ENCODE measurements around the gene NDUFC2.

DNA sequence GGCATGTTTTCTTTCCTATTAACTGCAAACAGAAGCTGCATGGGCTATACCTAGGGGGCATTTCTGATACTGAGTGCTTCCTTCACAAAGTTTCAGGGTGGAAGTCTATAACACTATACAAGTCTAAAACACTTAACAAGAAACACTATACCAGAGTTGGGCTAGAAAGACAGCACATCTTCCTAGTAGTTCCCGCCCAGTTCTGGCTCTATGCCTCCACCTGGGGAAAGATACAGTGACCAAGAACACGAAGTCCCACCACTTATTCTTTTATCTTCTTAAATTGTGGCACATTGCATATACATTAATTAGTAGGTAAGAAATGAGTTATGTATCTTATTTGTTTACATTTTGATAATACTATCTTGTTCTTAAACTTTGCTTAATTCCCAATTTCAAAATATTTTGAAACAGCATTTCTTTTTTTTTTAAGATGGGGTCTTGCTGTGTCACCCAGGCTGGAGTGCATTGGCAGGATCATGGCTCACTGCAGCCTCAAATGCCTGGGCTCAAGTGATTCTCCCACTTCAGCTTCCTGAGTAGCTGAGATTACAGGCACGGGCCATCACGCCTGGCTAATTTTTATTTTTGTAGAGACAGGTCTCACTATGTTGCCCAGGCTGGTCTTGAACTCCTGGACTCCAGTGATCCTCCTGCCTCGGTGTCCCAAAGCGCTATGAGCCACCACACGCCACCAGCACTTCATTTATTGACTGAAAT, 18.2 kb upstream of the NDUFC2 start:
- TF ChIP-seq, protein P1, sequence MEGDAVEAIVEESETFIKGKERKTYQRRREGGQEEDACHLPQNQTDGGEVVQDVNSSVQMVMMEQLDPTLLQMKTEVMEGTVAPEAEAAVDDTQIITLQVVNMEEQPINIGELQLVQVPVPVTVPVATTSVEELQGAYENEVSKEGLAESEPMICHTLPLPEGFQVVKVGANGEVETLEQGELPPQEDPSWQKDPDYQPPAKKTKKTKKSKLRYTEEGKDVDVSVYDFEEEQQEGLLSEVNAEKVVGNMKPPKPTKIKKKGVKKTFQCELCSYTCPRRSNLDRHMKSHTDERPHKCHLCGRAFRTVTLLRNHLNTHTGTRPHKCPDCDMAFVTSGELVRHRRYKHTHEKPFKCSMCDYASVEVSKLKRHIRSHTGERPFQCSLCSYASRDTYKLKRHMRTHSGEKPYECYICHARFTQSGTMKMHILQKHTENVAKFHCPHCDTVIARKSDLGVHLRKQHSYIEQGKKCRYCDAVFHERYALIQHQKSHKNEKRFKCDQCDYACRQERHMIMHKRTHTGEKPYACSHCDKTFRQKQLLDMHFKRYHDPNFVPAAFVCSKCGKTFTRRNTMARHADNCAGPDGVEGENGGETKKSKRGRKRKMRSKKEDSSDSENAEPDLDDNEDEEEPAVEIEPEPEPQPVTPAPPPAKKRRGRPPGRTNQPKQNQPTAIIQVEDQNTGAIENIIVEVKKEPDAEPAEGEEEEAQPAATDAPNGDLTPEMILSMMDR (IDR thresholded peaks at IDR 0.05), result no peak
- no peak for TF ChIP-seq POLR2A (IDR thresholded peaks at IDR 0.05)
